ENCODE data around the gene CD200.
"Not testable (repeated sequence)": the region's sequence is repeated elsewhere in the genome, so short reads cannot be mapped to it uniquely, and the experiment has no call there.

The CD200 gene

DNA sequence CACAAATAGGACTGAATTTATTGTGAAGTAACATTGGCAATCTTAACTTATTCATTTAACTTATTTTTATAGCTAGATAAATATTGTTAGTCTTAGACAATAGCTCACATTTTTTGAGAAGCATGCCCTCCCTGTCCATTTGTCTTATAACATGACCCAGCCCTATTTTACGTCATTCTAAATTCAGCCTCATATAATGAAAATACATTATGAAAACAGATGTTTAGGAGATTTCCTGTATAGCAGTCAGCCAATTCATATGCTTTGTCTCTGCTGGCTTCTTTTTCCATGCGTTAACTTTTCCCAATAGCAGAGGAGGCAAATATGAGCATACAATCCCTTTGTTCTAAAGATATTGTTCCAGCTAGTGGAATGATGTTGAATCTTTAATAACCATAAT, 29.3 kb downstream of the CD200 start:
- DNase-seq, result no peak

DNA sequence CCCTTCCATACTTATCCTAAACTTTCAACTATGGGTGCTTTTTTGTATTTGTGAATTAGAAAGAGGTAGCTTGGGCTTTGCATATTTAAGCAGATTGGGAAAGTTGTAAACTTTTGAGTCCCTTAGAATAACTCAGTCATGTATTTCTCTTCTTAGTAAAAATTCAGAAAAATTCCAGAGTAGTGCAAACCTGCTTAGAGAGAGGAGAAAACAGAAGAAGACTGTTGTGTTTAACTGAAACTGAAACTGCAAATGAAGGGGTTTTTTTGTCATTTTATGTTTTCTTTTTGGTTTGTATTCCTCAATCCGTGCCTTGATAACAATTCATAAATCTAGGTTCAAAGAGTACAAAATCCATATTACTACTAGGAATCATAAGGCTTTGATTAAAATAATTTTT, 31.3 kb downstream of the CD200 start:
- no peak for DNase-seq

DNA sequence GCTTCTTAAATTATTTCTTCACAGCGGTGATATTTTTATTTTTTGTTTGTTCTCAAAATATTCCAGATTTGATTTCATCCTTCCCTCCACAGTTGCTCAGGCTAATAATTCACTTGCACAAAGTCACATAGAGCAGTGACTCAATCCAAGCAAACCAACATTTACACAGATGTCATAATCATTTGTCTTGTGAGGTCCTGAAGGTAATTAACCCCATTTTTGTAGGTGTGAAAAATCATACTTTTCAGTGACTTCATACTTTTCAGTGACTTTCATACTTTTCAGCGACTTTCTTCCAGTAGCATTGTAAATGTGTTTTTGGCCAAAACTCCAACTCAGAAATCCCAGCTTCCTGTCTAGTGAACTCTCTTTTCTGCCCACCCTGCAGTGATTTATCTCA, 32.1 kb downstream of the CD200 start:
- no peak for DNase-seq

DNA sequence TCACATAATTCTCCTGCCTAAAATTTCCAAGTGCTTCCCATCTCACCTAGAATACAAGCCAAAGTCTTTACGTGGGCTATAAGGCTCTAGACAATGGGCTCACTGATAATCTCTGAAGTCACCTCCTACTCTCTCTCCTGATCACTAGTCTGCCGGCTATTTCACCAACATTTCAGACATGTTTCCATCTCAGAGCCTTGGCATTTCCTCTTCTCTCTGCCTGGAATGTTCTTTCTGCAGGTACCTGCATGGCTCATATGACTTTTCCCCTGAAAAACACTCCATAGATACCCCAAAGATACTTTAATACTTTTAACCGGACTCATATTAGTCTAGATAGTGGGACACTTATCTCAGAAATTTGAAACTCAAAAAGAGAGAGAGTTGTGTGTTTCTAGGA, 32.7 kb downstream of the CD200 start:
- no peak for DNase-seq

DNA sequence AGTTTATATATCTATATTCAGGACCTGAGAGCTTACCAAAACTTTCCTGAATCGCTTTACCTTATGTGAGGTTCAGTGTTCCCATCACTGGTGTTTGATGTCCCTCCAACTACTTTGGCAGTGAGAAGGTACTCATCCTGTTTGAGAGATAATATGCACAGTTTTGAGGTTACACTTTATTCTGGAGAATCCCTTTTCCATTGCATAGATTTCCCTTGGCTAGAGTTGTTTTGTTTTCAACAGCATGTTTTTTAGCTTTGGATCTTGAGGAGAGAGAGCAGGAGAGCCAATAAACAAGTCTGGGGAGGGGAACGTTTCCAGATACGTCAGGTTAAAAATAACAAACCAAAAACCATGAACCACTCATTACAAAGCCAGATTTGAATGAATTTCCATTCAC, 33.6 kb downstream of the CD200 start:
- DNase-seq, result no peak

DNA sequence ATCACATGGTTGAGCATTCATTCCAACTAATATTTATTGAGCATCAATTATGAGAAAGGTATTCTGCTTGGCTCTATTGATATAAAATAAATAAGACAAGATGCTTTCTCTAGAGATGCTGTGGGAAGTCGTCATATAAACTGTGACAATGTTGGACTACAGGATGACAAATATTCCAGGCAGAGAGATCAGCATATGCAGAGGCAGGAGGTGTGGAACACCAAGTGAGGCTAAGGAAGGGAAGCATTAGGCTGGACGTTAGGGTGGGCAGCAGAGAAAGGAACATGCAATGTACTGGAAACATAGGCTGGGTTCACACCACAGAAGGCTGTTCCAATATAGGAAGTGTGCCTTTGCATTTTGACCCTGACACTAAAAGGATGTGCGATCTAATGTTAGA, 38.6 kb downstream of the CD200 start:
- no peak for DNase-seq

DNA sequence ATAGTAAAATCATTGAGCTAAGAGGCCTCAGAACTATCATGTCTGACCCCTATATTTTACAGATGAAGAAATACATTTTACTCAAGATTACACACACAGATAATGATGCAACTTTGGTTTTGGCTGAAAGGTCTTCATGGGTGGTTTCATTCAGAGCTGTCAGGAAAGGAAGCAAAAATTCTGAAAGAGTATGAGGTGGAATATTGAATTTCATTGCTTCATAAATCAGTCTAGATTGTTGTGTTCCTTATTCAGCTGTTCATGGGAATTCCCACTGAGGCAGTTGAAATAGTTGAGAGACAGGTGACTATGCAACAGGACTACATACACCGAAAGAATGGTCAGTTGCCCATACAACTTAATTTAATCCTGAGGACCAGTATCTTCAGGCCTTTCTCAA, 39.4 kb downstream of the CD200 start:
- DNase-seq, result no peak

DNA sequence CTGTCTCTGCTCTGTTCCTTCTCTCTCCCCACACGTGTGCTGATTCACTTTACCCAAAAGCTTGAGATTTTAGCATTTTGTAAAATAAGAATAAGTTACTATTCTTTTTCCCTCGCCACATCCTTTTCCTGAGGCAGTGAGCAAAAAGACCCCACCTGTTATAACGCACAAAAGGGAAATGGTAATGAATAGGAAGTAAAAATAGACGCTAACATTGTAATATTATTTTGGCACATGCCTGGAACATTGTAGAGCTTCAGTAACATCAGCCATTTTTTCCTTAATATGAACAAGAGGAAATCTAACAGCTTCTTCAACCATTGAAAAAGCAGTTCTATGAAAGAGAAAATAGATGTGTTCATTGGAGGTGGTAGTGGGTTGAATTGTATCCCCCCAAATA, 40.5 kb downstream of the CD200 start:
- DNase-seq, result no peak

DNA sequence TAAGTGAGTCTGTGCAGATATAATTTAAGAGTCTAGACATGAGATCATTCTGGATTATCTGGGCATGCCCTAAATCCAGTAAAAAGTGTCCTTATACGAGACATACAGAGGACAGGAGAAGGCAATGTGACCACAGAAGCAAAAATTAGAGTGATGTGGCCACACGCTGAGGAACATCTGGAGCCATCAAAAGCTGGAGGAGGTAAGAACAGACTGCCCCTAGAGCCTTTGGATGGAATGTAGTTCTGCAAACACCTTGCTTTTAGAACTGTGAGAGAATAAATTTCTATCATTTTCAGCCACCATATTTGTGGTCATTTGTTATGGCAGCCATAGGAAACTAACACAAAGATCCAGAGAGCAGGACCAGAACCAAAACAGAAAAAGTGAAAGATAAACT, 41.0 kb downstream of the CD200 start:
- DNase-seq, result no peak

DNA sequence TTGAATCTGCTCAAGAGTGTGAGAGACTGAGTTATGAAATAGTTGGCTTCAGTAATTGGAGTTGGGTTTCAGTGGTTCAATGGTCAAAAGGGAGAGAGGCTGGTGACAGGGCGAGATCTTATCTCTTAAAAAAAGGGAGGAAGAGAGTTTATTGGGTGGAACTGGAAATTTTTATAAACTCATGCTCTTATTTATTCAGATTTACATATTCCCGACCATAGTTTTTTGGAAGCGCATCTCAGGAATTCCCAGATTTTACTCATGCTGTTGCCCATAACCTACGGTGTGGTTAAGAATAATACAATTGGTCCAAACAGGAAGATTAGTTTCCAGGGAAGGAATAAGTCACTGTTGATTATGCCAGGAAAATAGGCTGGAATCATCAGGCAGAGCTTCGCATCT, 41.4 kb downstream of the CD200 start:
- no peak for DNase-seq

DNA sequence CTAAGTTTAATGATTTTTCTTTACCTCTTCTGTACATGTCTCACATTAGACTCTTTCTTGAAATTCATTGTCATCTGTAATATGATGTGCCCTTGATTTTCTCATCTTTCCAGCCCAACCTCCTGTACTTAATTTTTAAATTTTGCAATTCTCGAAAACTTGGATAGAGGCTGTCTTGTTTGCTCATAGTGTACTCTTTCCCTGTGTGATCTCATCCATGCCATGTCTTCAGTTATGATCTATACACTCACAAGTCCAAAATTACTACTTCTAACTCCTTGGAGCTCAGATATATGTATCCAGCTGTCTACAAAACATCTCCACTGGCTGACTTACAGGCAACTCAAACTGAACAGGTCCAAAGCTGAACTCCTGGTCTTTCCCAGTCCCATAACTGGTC, 42.2 kb downstream of the CD200 start:
- no peak for DNase-seq

DNA sequence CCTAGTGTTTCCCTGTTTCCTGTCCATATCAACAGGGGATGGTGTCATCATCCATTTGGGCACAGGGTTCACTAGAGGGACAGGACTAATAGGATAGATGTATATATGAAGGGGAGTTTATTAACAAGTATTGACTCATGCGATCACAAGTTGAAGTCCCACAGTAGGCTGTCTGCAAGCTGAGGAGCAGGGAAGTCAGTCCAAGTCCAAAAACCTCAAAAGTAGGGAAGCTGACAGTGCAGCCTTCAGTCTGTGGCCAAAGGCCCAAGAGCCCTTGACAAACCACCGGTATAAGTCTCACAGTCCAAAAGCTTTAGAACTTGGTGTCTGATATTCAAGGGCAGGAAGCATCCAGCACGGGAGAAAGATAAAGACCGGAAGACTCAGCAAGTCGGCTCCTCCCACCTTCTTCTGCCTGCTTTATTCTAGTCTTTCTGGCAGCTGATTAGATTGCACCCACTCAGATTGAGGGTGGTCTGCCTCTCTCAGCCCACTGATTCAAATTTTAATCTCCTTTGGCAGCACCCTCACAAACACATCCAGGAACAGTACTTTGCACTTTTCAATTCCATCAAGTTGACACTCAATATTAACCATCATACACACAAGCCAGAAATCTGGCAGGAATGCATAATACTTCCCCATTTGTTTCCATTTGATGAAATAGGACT, 43.4 kb downstream of the CD200 start:
- DNase-seq, result no peak

DNA sequence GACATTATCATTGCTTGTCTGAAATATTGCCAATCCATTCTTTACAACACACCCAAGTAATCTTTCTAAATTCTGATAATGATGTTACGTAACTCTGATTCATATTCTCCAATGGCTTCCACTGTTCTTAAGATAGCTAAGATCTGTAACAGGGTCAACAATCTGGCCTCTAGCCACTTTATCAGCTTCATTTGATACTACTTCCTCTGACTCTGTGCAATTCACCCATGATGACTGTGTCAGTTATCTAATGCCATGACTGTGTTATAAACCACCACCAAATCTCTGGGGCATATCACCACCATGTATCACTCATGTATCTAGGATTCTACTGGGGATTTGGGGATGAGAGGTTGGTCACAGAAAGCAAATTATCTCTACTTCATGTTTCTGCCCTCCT, 44.0 kb downstream of the CD200 start:
- DNase-seq, result no peak

DNA sequence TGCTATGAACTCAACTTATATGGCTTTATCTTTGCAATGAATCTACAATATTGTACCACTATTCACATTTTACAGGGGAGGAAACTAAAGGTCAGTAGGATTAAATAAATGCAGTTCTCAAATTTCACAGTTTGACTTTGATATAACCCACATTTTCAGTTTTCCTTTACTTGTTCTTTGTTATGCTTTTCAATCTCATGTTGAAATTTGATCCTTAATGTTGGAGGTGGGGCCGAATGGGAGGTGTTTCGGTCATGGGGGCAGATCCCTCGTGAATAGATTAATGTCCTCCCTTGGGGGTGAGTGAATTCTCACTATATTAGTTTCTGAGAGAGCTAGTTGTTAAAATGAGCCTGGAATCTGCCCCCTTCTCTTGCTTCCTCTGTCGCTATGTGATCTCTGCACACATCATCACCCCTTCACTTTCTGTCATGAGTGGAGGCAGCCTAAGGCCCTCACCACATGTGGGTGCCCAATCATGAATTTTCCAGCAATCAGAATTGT, 44.7 kb downstream of the CD200 start:
- DNase-seq, result no peak

DNA sequence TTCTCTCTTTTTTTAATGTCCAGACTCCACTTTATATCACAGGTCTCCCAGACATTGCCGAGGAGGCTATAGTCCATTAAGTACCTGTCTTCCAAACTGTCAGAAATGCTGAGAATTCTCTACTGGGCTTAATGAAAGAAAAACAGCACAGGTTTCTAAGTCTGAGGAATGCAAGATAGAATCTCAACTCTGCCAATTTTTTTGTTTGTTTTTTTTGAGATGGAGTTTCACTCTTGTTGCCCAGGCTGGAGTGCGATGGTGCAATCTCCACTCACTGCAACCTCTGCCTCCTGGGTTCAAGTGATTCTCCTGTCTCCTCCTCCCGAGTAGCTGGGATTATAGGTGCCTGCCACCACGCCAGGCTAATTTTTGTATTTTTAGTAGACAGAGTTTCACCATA, 45.4 kb downstream of the CD200 start:
- DNase-seq, result not testable (repeated sequence)

DNA sequence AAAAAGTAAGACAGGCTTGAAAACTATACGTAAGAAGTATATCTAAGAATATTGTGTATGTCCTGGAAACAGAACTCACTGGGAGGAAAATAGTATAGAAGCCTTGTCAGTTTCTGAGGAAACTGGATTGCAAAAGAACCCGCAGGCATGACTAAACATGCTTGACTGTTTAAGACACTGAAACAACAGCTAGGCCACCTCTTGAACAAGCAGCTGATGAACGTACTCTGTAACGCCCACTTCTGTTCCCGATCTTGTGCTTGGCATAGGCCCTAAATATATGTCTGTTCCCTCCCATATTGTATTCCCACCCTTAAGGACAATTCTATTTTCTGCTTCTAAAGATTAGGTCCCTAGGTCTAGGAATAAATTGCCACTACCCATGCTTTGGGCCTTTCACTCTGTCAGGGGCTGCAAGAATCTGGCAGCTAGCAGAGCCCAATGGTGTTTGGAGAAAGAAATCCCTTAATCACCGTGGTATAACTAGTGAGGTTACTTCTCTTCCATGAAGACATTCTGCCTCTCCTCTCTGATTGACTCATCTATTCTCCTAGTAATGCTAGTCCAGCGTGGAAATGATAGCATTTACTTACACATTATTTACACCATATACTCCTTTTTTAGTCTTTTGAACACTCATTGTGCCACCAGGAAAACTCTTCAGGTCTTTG, 46.2 kb downstream of the CD200 start:
- no peak for DNase-seq

DNA sequence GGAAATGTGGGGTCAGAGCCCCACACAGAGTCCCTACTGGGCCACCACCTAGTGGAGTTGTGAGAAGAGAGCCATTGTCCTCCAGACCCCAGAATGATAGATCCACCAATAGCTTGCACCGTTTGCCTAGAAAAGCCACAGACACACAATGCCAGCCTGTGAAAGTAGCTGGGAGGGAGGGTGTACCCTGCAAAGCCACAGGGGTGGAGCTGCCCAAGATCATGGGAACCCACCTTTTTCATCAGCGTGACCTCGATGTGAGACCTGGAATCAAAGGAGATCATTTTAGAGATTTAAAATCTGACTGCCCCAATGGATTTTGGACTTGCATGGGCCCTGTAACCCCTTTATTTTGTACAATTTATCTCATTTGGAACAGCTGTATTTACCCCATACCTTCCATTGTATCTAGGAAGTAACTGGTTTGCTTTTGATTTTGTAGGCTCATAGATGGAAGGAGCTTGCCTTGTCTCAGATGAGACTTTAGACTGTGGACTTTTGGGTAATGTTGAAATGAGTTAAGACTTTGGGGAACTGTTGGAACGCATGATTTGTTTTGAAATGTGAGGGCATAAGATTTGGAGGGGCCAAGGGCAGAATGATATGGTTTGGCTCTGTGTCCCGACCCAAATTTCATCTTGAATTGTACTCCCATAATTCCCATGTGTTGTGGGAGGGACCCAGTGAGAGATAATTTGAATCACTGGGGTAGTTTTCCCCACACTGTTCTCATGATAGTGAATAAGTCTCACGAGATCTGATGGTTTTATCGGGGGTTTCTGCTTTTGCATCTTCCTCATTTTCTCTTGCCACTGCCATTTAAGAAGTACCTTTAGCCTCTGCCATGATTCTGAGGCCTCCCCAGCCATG, 49.0 kb downstream of the CD200 start:
- no peak for DNase-seq

DNA sequence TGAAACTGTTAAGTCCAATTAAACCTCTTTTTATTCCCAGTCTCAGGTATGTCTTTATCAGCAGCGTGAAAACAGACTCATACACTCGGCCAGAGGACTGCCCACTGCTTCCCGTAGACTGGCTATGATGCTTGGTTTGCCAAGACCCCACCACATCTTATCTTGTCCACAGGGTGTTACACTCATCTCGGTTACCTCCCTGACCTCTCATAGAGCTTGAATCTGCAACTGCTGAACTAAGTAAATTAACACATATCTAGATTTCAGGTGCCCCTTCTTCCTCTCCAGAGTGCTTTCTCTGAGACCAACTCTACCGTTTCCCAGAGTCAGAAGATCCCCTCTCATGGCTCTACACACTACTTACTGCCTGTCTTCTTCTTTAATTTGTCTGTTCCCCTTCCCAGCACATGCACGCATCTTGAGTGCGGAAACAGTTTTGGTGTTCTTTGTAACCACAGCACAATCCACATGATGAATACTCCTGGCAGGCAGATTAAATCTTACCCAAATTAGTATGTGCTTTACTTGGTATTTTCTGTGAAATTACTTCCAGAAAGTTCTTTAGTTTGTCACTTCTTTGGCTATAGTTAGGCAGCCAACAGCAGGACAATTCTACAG, 49.7 kb downstream of the CD200 start:
- no peak for DNase-seq

DNA sequence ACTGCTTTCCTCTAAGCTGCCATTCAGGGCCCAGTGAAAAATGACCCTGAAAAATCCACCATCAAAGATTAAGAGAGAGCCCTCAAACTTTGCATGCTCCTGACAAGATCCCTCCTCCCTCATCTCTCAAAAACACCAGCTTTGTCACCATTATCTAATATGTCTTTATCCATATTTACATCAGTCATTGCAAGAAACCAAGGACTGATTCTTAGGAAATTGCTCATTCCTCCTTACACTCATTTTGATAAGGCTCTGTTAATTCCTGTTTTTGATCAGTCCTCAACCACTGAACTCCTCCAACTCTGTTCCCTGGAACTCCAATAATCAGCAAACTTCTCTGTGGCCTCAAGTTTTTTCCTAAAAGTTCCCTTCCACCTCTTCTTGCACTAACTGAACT, 51.8 kb downstream of the CD200 start:
- DNase-seq, result no peak

DNA sequence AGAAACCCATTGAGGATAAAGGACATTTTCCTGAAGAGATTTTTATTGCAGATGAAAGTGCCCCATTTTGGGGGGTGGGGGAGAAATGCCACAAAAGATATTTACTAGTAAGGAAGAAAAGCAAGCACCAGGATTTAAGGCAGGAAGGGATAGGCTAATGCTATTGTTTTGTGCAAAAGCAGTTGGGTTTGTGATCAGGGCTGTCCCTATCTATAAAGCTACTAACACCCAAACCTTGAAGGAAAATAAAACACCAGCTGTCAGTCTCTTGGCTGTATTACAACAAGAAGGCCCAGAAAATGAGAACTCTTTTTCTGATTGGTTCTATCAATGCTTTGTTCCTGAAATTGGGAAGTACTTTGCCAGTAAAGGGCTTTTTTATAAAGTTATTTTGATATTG, 56.0 kb downstream of the CD200 start:
- DNase-seq, result no peak

DNA sequence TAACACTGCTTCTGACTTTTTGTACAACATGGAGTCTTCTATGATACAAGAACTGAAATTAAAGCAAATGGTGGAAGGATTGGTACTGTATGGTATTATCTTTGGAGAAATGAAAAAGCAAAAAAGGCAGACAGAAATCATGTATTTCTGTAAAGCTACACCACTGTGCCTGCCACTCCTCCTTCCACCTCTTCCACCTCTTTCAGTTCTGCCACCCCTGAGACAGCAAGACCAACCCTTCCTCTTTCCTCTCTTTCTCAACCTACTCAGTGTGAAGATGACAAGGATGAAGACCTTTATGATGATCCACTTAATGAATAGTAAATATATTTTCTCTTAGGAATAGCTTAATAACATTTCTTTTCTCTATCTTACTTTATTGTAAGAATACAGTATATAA, 57.0 kb downstream of the CD200 start:
- DNase-seq, result no peak

DNA sequence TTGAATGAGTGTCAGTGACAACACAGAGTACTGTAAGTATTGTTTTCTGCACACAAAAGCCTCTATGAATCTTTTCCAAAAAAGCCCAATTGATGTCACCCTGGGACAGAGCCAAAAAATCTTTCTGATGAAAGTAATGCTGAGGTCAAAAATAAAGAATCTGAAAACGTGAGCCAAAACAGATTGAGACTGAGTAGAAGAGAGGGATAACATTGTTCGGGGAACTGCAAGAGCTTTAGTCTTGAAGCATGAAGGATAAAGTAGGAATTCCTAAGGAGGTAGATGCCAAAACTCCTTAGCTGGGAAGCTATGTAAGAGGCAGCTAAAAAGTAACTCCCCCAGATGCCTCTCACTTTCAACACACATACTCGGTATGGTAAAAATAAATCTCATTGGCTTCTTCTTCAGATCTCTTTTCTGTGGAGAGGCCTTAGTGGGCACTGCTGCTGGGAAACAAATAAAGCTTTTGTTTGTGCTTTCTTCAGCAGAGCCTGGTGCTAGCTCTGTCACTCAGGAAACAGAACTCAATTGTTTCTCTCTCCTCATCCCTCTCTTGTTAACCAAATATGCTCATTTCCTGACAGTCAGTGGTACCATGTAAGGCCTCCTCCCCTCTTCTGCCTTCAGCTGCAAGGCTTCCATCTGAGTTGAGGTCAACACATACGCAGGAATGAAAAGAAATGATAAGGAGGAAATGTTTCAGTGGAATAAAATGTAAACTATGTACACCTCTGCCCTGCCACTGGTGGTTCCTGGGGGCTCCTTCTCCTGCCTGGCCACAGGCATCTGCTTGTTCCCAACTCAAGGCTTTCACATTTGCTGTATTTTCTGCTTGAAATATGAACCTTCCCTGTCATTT, 58.1 kb downstream of the CD200 start:
- DNase-seq, result no peak

DNA sequence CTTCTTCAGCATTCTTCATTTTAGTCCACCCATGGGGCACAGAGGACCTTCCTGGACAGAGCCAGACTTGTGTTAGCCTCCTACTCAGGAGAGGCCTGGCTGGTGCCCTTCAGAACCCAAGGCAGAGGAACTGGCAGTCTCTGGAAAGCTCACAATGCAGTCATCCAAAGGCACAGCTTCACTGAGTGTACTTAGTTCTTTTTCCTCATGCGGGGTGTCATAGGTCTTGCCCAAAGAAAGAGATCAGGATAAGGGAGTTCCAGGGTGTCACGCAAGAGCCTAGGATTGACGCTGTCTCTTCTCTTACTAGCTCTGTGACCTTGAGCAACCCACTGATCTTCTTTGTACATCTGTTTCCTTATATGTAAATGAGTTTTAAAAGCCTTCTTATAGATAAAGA, 58.7 kb downstream of the CD200 start:
- no peak for DNase-seq
